GM18870 (cell line): ENCODE data around the gene ST6GALNAC1.
"Not testable (repeated sequence)": the region's sequence is repeated elsewhere in the genome, so short reads cannot be mapped to it uniquely, and the experiment has no call there.

Experiments
- ATAC-seq: cut with Tn5 transposase; IDR thresholded peaks from one replicate; pipeline ENCODE4 v1.9.1; 2021; ENCODE audit warnings: moderate library complexity; ENCODE audit not compliant: unreplicated experiment

ST6GALNAC1 gene

DNA sequence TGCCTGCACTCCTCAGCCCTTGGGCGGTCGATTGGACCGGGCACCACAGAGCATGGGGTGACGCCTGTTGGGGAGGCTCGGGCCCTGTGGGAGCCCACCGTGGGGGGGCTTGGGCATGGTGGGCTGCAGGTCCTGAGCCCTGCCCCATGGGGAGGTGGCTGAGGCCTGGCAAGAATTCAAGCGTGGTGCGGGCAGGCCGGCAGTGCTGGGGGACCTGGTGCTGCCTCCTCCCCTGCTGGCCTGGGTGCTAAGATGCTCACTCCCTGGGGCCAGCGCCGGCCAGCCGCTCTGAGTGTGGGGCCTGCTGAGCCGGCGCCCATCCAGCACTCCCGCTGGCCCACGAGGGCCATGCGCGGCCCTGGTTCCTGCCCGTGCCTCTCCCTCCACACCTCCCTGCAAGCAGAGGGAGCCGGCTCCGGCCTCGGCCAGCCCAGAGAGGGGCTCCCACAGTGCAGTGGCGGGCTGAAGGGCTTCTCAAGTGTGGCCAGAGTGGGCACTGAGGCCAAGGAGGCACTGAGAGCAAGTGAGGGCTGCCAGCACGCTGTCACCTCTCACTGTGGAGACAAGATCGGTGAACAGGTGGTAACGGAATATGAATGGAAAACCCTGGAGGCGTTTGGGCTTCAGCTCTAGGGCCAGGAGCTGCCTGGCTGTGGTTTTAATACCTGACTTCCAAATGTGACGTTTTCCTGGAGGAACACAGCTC, 28.5 kb downstream of the ST6GALNAC1 start:
- ATAC-seq: no peak

GRCh38 chr17:76614064-76614759, 29.3 kb downstream of the ST6GALNAC1 start:
- ATAC-seq: not testable (repeated sequence)

DNA sequence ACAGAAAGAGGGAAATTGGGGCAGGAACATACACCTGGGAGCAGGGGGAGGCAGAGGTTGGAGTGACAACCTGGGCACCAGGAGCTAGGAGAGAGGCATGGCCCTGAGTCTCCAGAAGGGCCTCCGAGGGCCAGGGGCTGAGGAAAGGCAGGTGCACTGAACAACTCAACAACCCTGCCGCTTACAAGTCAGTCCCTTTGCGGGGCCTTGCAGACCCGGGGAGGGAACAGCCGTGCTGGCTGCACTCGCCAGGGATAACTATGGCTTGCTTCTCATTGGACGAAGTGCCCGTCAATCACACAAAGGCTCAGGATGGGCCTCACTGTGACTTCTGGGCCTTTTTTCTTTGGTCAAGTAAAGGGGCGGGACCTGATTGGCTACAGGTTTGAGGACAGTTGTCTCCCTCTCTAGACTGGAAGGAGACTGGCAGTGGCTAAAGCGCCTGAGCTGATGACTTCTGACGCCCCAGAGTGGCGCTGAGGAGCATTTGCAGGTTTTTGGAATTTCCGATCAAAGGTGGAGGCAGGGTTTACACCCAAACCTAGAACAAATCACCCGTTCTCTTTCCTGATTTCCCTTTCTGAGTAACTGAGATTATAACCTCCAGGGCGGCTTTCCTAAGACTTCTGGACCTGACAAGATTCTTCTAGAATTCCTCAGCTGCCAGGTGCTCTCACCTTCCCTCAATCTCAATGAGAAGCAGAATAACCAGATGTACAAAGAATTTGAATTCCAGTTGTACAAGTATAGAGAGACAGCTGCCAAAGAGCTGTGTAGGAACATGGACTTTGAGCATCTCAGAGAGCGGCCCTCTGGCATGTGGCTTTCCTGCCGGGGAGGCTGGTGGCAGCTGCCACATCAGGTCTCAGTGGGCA, 30.3 kb downstream of the ST6GALNAC1 start:
- no peak for ATAC-seq

GRCh38 chr17:76612465-76612864, 31.1 kb downstream of the ST6GALNAC1 start:
- no peak for ATAC-seq

GRCh38 chr17:76611758-76612157, 31.8 kb downstream of the ST6GALNAC1 start:
- no peak for ATAC-seq

DNA sequence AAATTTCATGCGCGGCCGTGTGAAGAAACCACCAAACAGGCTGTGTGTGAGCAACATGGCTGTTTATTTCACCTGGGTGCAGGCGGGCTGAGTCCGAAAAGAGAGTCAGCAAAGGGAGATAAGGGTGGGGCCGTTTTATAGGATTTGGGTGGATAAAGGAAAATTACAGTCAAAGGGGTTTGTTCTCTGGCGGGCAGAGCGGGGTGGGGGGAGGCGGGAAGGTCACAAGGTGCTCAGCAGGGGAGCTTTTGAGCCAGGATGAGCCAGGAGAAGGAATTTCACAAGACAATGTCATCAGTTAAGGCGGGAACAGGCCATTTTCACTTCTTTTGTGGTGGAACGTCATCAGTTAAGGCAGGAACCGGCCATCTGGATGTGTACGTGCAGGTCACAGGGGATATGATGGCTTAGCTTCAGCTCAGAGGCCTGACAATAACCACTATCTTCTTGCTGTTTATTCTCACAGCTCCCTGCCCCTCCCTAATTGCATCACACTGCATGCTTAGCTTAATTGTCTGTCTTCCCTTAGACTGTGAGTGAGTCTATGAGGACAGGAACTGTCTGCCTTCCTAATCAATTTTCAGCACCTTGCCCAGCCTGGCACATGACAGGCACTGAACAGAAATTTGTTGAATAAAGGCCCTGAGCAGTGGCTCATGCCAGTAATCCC, 32.3 kb downstream of the ST6GALNAC1 start:
- not testable (repeated sequence) for ATAC-seq

DNA sequence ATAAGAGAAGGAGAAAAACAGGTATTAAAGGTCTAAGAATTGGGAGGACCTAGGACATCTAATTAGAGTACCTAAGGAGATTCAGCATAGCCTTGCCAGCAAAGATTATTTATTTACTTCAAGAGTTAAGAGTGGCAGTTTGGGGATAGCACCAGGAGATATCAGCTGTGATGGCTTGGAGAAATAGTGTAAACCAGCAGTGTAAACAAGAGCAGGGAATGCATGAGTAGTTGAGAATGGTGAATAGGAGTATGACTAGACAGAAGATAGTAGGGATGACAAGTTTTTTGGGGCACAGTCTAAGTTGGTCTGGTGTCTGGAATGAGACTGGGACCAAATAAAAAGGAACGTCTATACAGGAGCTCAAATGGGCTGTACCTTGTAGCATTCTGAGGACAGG, 36.9 kb downstream of the ST6GALNAC1 start:
- ATAC-seq: not testable (repeated sequence)

GRCh38 chr17:76601065-76601464, 42.5 kb downstream of the ST6GALNAC1 start:
- no peak for ATAC-seq

GRCh38 chr17:76599694-76600460, 43.7 kb downstream of the ST6GALNAC1 start:
- ATAC-seq: no peak

GRCh38 chr17:76598004-76598439, 45.5 kb downstream of the ST6GALNAC1 start:
- no peak for ATAC-seq

DNA sequence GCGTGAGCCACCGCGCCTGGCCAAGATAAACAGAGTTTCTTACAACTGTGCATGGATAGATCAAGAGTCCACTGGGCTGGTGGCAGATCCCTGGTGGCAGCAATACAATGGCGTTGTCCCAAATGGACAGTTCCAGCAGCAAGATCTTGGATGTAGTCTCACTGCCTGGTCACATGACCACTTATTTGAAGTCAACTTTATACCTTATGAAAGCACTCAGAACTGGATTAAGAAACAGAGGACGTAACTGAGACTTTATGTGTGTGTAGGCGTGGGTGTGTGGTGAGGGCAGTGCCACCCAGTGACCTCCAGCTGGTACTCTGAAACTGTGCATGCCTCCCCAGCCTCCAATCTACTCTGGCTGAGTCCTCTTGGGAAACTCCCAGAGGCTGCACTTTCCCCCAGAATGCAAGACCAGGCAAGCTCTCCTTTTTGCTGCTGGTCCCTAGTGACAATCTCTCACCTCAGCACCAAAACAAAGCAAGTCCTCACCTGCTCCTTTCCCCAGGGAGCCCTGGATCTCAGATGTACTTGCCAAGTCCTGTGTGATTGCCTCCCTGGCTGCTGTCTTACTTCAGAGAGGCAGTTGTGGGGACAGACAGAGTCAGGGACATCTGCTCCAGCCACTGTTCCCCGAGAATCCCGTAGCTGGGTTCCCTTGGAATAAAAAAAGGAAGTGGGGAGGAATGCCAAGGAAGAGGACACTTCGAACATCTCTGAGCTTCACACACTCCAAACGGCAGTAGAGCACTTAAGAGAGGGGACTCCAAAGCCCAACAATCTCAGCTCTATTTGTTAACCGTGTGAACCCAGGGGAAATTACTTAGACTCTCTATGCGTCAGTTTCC, 46.2 kb downstream of the ST6GALNAC1 start:
- ATAC-seq: no peak

GRCh38 chr17:76594690-76595089, 48.9 kb downstream of the ST6GALNAC1 start:
- ATAC-seq: no peak

DNA sequence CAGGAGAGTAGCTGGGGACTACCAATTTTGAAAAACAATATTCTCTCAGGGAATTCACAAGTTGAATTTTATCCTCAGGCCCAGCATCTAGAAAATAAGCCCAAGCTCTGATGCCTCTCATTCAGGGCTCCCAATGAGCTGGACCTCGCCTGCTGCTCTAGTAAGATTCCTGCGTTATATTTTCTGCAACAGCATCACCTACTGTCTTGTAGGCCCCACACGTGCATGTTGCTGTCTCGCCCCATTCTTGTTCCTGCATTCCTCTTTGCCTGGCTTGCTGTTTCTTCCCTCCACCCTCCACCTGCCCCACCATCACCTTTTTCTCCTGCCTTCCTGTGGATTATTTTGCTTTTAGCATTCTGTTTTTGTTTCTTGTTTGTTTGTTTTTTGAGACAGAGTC, 49.6 kb downstream of the ST6GALNAC1 start:
- no peak for ATAC-seq

DNA sequence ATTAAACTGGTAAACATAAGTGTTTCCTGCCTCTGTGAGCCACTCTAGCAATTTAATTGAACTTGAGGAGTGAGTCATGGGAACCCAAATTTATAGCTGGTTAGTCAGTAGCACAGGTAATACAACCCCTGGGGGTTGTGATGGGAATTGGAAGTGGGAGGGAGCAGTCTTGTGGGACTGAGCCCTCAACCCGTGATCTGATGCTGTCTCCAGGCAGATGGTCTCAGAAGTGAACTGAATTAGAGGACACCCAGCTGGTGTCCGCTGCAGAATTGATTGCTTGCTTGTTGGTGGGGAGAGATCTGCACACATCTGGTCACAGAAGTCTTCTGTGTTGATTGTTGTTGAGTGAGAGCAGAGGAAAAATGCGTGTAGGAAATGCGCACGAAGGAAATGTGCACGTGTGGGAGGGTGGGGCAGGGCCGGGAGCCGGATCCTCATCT, 50.2 kb downstream of the ST6GALNAC1 start:
- ATAC-seq: no peak

DNA sequence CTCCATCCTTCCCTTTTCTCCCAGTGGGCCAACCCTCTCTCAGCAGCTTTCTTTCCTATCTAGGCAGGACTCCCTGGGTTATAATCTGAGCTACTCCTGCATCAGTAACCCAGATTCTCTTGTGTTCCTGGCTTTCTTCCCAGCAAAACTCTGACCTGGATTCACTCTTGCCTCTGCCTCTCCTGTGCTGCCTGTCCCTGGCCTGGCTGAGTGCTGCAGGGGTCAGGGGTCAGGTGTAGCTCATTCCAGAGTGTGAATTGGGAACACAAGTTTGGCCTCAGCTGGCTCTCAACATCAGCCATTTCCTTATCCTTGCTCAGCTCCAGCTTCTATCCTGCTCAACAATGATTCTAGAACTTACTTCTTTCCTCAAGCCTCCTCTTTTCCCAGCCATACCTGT, 55.4 kb downstream of the ST6GALNAC1 start:
- ATAC-seq: no peak

DNA sequence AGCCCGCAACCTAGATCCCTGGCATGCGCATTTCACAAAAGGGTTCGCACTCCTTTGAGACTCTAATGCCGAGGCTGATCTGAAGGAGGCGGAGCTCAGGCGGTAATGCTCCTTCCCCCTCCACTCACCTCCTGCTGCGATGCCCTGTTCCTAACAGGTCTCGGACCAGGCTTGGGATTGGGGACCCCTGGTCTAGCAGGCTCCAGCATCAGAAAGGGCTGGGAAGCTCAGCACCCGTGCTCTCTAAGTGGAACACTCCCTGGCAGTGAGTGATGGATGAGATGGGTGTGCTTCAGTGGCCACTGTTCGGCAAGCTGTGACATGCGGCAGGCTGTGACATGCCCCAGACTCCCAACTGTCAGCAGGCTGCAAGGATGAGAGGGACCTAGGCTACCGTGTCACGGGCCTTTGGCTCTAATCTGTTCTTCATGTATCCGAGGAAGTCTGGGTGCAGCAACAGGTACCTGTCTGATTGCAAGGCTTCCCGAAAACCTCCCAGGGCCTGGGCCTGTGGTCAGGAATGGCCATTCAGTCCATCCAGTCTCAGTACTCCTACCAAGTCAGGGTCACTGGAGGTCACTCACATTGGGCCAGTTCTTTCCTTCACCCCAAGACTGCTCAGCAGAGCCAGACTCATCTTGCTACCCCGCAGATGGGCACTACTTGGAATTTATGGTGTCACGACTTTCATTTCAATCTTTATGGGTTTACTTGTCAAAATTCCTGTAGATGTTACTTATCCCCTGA, 56.6 kb downstream of the ST6GALNAC1 start:
- no peak for ATAC-seq

GRCh38 chr17:76585649-76586593, 57.6 kb downstream of the ST6GALNAC1 start, which contains the start of gene ST6GALNAC2:
Gene ST6GALNAC2, minus strand, starts transcription at chr17:76585860. Its CDS starts 52 bp downstream, at chr17:76585808.
- ATAC-seq: no peak
